Smooth muscle cell (in vitro differentiated cells): Measurements from ENCODE around the gene GABPA. TPM values are rescaled to one million over a fixed set of nuclear protein-coding genes. Genes with fewer than 3 reads are reported as not detected.

ENCODE experiments used
- DNase-seq: peaks from one replicate; lab custom pipeline; 2025; ENCODE audit not compliant: unreplicated experiment; lab: John Stamatoyannopoulos, UW
- H2AFZ ChIP-seq: fragments of 200-600 bp; sonication (generic); 2 replicates; pipeline ENCODE4 v1.6.0; 2016; ENCODE audit warnings: antibody characterized with exemption, low read depth, mild to moderate bottlenecking
- H3F3A ChIP-seq: fragments of 200-600 bp; sonication (generic); 2 replicates; pipeline ENCODE4 v1.6.0; 2017; ENCODE audit warnings: antibody characterized with exemption, low read depth
- H3K27ac ChIP-seq: fragments of 200-600 bp; sonication (generic); 2 replicates; pipeline ENCODE4 v1.5.1; 2016; ENCODE audit warnings: low read depth, mild to moderate bottlenecking
- H3K27me3 ChIP-seq: fragments of 200-600 bp; sonication (generic); 2 replicates; pipeline ENCODE4 v1.6.1; 2016; ENCODE audit warnings: low read depth, mild to moderate bottlenecking
- H3K36me3 ChIP-seq: fragments of 200-600 bp; sonication (generic); 2 replicates; pipeline ENCODE4 v1.5.1; 2016; ENCODE audit warnings: low read depth
- H3K4me1 ChIP-seq: fragments of 200-600 bp; sonication (generic); 2 replicates; pipeline ENCODE4 v1.5.1; 2016; ENCODE audit warnings: low read depth
- H3K4me2 ChIP-seq: fragments of 200-600 bp; sonication (generic); 2 replicates; pipeline ENCODE4 v1.6.0; 2016; ENCODE audit warnings: mild to moderate bottlenecking
- H3K4me3 ChIP-seq: fragments of 200-600 bp; sonication (generic); 2 replicates; pipeline ENCODE4 v1.5.1; 2016; ENCODE audit warnings: mild to moderate bottlenecking
- H3K79me2 ChIP-seq: fragments of 200-600 bp; sonication (generic); 2 replicates; pipeline ENCODE4 v1.6.0; 2016; ENCODE audit warnings: low read depth, mild to moderate bottlenecking
- H3K9ac ChIP-seq: fragments of 200-600 bp; sonication (generic); 2 replicates; pipeline ENCODE4 v1.6.0; 2016; ENCODE audit warnings: low read depth
- H3K9me3 ChIP-seq: fragments of 200-600 bp; sonication (generic); replicated peaks from 2 replicates; pipeline ENCODE4 v1.5.1; 2016; ENCODE audit warnings: low read depth
- H4K20me1 ChIP-seq: fragments of 200-600 bp; sonication (generic); 2 replicates; pipeline ENCODE4 v1.6.0; 2016; ENCODE audit warnings: low read depth
- CTCF ChIP-seq: fragments of 200-600 bp; sonication (generic); IDR thresholded peaks from 2 replicates; pipeline ENCODE4 v1.5.1; 2017; ENCODE audit warnings: borderline replicate concordance, mild to moderate bottlenecking, antibody characterized with exemption; ENCODE audit not compliant: insufficient read depth, poor library complexity, severe bottlenecking
- WGBS: methylation state at CpG from one replicate; pipeline ENCODE4 v1.1.7; 2016; ENCODE audit warnings: low lambda C conversion rate; 5-methylcytosine and 5-hydroxymethylcytosine counted together
- polyA plus RNA-seq: library from polyadenylated mRNA; unstranded; fragments of >200 nt; fragmentation: Nextera tagmentation; extraction: Ambion mirVana; gene quantifications from 2 replicates; pipeline ENCODE4 v1.2.1, GENCODE V29; 2016
- total RNA-seq: library from RNA; depleted of rRNA; stranded (reverse); fragments of >200 nt; gene quantifications from 2 replicates; pipeline ENCODE4 v1.2.3, GENCODE V29; 2014

The GABPA gene
- total and polyA plus RNA-seq, 2 experiments from 2014 or later: 11.4 to 35.1 TPM

GRCh38 chr21:25752416-25752815 lies 17.6 kb downstream of the GABPA start:
- H4K20me1 ChIP-seq: no peaks in the 10 kb centered on the region
- no peak overlapping the region for H3K4me3 ChIP-seq
- TF ChIP-seq CTCF: no peak
- no peaks in the 10 kb centered on the region for H3K9me3 ChIP-seq
- no peaks in the 10 kb centered on the region for H3K79me2 ChIP-seq
- H3K27me3 ChIP-seq: no peaks in the 10 kb centered on the region
- peaks cover 13% of the 10 kb centered on the region for H3K36me3 ChIP-seq
- no peak overlapping the region for H2AFZ ChIP-seq
- H3K4me2 ChIP-seq: no peak overlapping the region
- 83% methylated on average over 1 of the region's 1 CpG for WGBS
- H3K4me1 ChIP-seq: no peaks in the 10 kb centered on the region
- H3F3A ChIP-seq: no peaks in the 10 kb centered on the region
- H3K27ac ChIP-seq: no peak overlapping the region
- H3K9ac ChIP-seq: no peak overlapping the region
- no peak for DNase-seq

GRCh38 chr21:25756190-25756932 lies 21.6 kb downstream of the GABPA start:
- H3K4me3 ChIP-seq: no peak overlapping the region
- H2AFZ ChIP-seq: no peak overlapping the region
- 89% methylated on average over 6 of the region's 6 CpGs for WGBS
- no peak overlapping the region for H3K4me2 ChIP-seq
- no peak overlapping the region for H3K27ac ChIP-seq
- no peaks in the 10 kb centered on the region for H3K9me3 ChIP-seq
- DNase-seq: no peak
- H3K36me3 ChIP-seq: peaks cover 10% of the 10 kb centered on the region
- no peak overlapping the region for H3K9ac ChIP-seq
- no peaks in the 10 kb centered on the region for H3K4me1 ChIP-seq
- no peaks in the 10 kb centered on the region for H4K20me1 ChIP-seq
- no peaks in the 10 kb centered on the region for H3K79me2 ChIP-seq
- H3K27me3 ChIP-seq: no peaks in the 10 kb centered on the region
- TF ChIP-seq CTCF: no peak
- H3F3A ChIP-seq: no peaks in the 10 kb centered on the region

GRCh38 chr21:25757531-25757930 lies 22.8 kb downstream of the GABPA start:
- no peaks in the 10 kb centered on the region for H3K9me3 ChIP-seq
- no peak overlapping the region for H3K4me3 ChIP-seq
- no peak overlapping the region for H3K27ac ChIP-seq
- H3K36me3 ChIP-seq: peaks cover 9% of the 10 kb centered on the region
- TF ChIP-seq CTCF: no peak
- no peak for DNase-seq
- no peaks in the 10 kb centered on the region for H3K4me1 ChIP-seq
- no peak overlapping the region for H3K4me2 ChIP-seq
- no peaks in the 10 kb centered on the region for H4K20me1 ChIP-seq
- no peaks in the 10 kb centered on the region for H3K27me3 ChIP-seq
- H2AFZ ChIP-seq: no peak overlapping the region
- H3K79me2 ChIP-seq: no peaks in the 10 kb centered on the region
- no peaks in the 10 kb centered on the region for H3F3A ChIP-seq
- no peak overlapping the region for H3K9ac ChIP-seq

- Histone ChIP-seq H3K4me2 (no peak overlapping the region), H4K20me1 (no peaks in the 10 kb centered on the region), H3K9ac (no peak overlapping the region), H3K27me3 (no peaks in the 10 kb centered on the region), H3K27ac (no peak overlapping the region), H3F3A (no peaks in the 10 kb centered on the region), H3K9me3 (no peaks in the 10 kb centered on the region), H3K4me3 (no peak overlapping the region), H3K4me1 (no peaks in the 10 kb centered on the region), H3K79me2 (no peaks in the 10 kb centered on the region), H3K36me3 (peaks cover 13% of the 10 kb centered on the region), H2AFZ (no peak overlapping the region)
- WGBS: 79% methylated on average over 1 of the region's 1 CpG
- DNase-seq: no peak
- TF ChIP-seq CTCF: no peak
Observed at GRCh38 chr21:25759573-25759972, 24.8 kb downstream of the GABPA start.
